ENCODE data around the gene PALMD.

Gene PALMD

GRCh38 chr1:99643021-99643779 is 2.7 kb upstream of the PALMD start:
- no peak for TF ChIP-seq CTCF (IDR thresholded peaks at IDR 0.05)
- Mint-ChIP-seq H3K4me3 (no peak overlapping the region), H3K9me3 (no peaks in the 10 kb centered on the region), H3K27me3 (ENCODE audit: low read depth, poor library complexity) (peaks cover 6% of the 10 kb centered on the region), H3K36me3 (ENCODE audit: low read depth) (no peaks in the 10 kb centered on the region), H3K27ac (no peak overlapping the region), H3K4me1 (peaks cover 21% of the 10 kb centered on the region)
- no peak for DNase-seq

- H3K4me1 Mint-ChIP-seq: peaks cover 24% of the 10 kb centered on the region
- H3K36me3 Mint-ChIP-seq (ENCODE audit: low read depth): no peaks in the 10 kb centered on the region
- H3K9me3 Mint-ChIP-seq: no peaks in the 10 kb centered on the region
- no peak overlapping the region for H3K27ac Mint-ChIP-seq
- H3K27me3 Mint-ChIP-seq (ENCODE audit: low read depth, poor library complexity): peaks cover 10% of the 10 kb centered on the region
- no peak overlapping the region for H3K4me3 Mint-ChIP-seq
- no peak for TF ChIP-seq CTCF (IDR thresholded peaks at IDR 0.05)
- no peak for DNase-seq
Observed at GRCh38 chr1:99644279-99645004, 1.5 kb upstream of the PALMD start.

- H3K4me3 Mint-ChIP-seq: no peak overlapping the region
- no peak for TF ChIP-seq CTCF (IDR thresholded peaks at IDR 0.05)
- H3K9me3 Mint-ChIP-seq: no peaks in the 10 kb centered on the region
- H3K27ac Mint-ChIP-seq: no peak overlapping the region
- H3K27me3 Mint-ChIP-seq (ENCODE audit: low read depth, poor library complexity): peaks cover 10% of the 10 kb centered on the region
- no peak for DNase-seq
- H3K4me1 Mint-ChIP-seq: peaks cover 24% of the 10 kb centered on the region
- no peaks in the 10 kb centered on the region for H3K36me3 Mint-ChIP-seq (ENCODE audit: low read depth)
Observed at GRCh38 chr1:99645203-99645602, 710 bp upstream of the PALMD start.

DNA sequence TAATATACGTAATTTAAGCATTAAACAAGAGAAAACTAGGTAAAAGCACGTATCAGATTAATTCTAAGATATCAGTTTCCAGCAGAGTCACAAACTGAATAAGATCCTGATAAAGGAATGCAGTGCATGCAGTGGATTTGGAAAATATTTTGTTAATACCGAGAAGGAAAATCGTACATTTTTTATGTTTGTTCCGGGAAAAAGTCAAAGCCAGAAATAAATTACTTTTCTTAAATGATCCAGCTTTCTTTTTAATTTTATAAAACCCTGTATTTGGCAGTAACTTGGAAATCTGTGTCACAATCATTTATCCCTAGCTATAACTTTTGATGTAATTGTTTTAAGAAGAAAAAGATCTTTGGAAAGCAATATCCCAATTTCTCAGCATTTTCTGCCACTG is 955 bp downstream of the PALMD start:
- Mint-ChIP-seq H3K27me3 (ENCODE audit: low read depth, poor library complexity) (peaks cover 10% of the 10 kb centered on the region), H3K4me3 (no peak overlapping the region)

DNA sequence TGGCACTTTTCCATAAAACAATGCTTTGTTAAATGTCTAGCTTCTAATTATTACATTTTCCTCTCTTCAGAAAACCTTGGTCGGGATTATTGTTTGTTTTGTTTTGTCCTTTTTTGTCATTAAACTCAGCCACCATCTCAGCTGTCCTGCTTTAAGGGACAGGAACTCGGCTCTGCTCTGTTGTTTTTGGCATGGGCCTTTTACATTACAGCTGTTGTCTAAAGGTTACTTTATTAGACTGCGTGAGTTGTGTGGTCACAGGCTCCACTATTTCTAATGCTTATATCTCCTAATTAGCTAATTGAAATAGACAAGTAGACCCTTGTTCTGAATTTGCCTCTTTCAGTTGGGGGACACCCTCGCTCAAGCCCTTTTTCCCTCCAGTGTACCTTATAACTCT is 1.6 kb downstream of the PALMD start:
- no peak for TF ChIP-seq CTCF (IDR thresholded peaks at IDR 0.05)
- Mint-ChIP-seq H3K36me3 (ENCODE audit: low read depth) (no peaks in the 10 kb centered on the region), H3K4me3 (no peak overlapping the region), H3K4me1 (peaks cover 24% of the 10 kb centered on the region), H3K27me3 (ENCODE audit: low read depth, poor library complexity) (peaks cover 10% of the 10 kb centered on the region), H3K9me3 (no peaks in the 10 kb centered on the region), H3K27ac (no peak overlapping the region)
- DNase-seq: no peak

More for the DNA sequence above, 955 bp downstream of the PALMD start:
- no peaks in the 10 kb centered on the region for H3K9me3 Mint-ChIP-seq
- no peak overlapping the region for H3K27ac Mint-ChIP-seq
- no peak for TF ChIP-seq CTCF (IDR thresholded peaks at IDR 0.05)
- DNase-seq: no peak
- H3K4me1 Mint-ChIP-seq: peaks cover 24% of the 10 kb centered on the region
- H3K36me3 Mint-ChIP-seq (ENCODE audit: low read depth): no peaks in the 10 kb centered on the region
